ENCODE results near the gene COL11A1.

Gene COL11A1

DNA sequence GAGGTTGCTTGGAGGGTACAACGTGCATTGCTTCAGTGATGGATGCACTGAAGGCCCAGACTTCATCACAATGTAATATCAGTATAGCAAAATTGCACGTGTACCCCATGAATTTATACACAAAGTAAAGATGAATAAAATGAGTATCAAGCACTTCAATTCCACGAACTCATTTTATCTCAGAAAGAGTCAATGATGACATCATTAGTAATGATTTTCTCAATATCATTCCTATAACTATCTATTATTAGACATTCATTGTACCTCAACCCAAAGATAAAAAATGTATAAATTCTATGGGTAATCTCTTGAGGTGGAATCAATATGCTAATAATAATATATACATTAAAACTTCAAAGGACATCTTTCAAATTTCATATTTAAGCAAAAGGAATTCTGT lies 208.4 kb downstream of the COL11A1 start:
- no peak for DNase-seq (ENCODE audit: low spot score)

GRCh38 chr1:102897557-102897956 lies 210.8 kb downstream of the COL11A1 start:
- no peak for DNase-seq (ENCODE audit: low spot score)

DNA sequence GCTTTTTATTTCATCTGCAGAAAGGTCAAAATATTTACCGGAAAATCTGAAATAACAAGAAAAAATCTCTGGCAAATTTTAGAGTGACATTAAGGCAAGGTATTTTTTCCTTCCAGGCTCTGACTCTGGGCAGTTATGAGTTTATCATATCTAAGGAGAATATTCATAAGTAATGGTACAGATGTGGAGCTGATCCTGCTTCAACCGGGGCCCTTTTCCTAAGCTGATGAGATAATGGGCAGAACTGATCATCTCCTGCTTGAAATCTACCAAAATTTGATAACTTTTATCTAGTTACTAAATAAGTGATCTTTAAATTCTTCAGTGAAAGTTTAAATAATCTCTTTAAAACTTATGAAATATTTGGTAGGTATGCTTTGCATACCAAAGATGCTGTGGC lies 211.6 kb downstream of the COL11A1 start:
- no peak for DNase-seq (ENCODE audit: low spot score)

- DNase-seq (ENCODE audit: low spot score) = no peak
Measured at GRCh38 chr1:102896286-102896685, 212.0 kb downstream of the COL11A1 start.

DNA sequence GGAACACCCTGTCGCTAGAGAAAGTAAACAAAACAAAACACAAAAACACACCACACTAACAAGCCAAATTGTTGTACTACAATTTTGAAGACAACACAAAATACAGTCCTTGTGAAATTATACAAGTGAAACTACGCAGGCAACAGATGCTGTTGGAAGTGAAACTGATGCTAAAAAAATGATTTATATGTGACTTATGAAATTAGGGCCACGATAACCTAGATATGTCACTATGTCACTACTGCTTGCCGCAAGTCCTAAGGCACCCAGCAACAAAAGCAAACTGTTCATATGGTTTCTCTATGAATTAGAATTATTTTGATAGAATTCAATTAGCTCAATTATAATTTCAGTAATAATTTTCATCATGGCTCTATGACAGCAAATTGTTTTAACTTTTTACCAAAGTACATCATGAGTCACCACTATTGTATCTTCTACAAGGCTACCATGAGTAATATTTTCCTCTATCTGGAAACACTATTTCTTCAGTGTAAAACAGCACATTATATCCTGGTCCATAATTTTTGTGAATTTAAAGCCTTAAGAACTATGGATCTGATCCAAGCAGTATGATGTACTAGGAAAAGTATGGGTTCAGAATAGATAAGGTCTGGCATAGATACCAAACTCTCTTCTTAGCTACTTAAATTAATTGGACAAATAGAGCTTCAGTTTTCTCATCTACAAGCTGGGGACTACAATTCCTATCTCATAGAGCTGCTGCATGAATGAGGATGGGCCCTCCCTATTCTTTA lies 216.3 kb downstream of the COL11A1 start:
- peak; percentile 1 for DNase-seq (ENCODE audit: low spot score)

DNA sequence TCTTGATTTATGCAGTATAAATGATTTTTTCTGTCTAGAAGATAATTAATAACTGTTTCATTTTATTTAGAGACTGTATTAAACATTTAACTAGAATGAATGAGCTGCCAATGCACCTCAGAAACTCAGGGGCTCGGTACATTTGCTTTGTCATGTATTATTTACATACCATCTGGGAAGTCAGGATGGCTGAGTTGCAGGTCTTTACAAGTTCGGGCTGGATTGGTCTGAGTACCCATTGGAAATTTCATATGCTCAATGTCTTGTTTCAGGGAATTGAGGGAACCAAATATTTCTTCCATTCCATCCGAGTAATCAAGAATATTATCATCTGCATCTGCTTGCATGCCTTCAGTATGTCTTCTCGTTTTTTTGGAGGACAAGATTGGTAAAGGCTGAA lies 221.7 kb downstream of the COL11A1 start:
- DNase-seq (ENCODE audit: low spot score) = no peak

- DNase-seq (ENCODE audit: low spot score) = no peak
Measured at GRCh38 chr1:102884238-102884637, 224.1 kb downstream of the COL11A1 start.

GRCh38 chr1:102879439-102879993 lies 228.8 kb downstream of the COL11A1 start:
- peak; percentile 27 for DNase-seq (ENCODE audit: low spot score)

DNA sequence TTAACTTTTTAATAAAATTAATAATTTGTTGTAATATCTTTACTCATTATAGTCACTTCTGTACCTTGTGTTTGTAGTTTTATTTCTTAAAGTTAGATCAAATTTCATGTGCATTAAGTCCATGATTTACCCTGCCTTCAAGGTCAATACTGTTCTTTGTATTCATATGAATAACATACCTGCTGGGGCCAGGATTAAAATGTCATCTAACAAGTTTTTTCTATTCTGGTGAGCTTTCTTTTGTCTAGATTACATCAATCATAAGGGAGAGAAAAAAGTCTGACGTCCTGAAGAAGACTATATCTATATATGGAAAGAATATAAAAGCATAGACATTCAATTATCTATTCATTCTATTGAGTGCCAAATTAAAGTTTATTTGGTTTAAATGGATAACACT lies 232.6 kb downstream of the COL11A1 start:
- DNase-seq (ENCODE audit: low spot score) = no peak

GRCh38 chr1:102872526-102872925 lies 235.8 kb downstream of the COL11A1 start:
- no peak for DNase-seq (ENCODE audit: low spot score)

DNA sequence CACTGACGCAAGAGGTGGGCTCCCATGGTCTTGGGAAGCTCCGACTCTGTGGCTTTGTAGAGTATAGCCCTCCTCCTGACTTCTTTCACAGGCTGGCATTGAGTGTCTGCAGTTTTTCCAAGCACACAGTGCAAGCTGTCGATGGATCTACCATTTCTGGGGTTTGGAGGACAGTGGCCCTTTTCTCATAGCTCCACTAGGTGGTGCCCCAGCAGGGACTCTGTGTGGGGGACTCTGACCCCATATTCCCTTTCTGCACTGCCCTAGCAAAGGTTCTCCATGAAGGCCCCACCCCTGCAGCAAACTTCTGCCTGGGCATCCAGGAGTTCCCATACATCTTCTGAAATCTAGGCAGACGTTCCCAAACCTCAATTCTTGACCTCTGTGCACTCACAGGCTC lies 236.2 kb downstream of the COL11A1 start:
- DNase-seq (ENCODE audit: low spot score) = no peak

DNA sequence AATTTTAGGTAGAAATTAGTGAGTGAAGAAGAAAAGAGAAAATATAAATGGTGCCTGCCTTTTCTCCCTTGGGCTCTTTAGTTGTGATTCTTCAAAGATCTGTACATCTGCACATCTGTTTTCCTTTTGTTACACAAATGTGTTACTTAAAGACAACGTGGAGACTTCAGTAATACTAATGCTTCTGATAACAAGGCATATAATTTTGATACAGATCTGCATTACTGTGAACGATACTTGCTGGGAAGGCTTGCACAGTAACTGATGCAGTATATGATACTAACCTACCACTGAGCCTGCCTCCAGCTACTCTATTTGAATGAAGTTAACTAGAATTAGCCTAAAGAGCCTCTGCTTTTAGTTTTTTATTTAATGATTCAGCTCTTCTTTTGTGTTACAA lies 244.6 kb downstream of the COL11A1 start:
- DNase-seq (ENCODE audit: low spot score) = no peak

GRCh38 chr1:102861247-102861646 lies 247.1 kb downstream of the COL11A1 start:
- no peak for DNase-seq (ENCODE audit: low spot score)

DNA sequence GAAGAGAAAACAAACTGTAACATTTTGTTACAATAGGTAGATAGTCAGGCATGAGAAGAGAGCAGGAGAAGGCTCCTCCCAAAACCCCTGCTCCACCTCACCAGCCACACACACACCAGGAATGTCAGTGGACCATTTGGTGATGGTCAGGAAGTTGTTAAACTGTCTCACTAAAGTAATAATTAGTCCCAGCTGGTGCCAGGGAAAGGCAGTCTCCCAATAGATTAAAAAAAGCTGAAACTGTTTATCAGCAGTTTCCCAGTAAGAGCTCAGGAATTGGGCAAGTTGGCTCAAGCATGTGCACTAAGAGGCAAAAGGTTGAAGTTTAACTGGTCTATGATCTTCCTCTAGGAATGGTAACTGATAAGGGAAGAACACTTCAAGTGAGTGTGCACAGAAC lies 249.6 kb downstream of the COL11A1 start:
- DNase-seq (ENCODE audit: low spot score) = no peak

- DNase-seq (ENCODE audit: low spot score) = no peak
Measured at GRCh38 chr1:102857251-102857650, 251.1 kb downstream of the COL11A1 start.

DNA sequence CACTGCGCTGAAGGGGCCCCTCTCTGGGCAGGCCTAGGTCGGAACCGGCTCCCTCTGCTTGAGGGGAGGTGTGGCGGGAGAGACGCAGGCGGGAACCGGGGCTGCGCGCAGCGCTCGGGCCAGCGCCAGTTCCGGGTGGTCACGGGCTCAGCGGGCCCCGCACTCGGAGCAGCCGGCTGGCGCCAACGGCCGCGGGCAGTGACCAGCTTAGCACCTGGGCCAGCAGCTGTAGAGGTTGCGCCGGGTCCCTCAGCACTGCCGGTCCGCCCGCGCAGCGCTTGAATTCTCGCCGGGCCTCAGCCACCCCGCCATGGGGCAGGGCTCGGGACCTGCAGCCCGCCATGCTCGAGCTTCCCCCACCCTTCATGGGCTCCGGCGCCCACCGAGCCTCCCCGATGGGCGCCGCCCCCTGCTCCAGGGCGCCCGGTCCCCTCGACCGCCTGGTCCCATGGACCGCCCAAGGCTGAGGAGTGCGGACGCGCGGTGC lies 254.6 kb downstream of the COL11A1 start:
- DNase-seq (ENCODE audit: low spot score) = no peak

- DNase-seq (ENCODE audit: low spot score) = no peak
Measured at GRCh38 chr1:102853136-102853535, 255.2 kb downstream of the COL11A1 start.

DNA sequence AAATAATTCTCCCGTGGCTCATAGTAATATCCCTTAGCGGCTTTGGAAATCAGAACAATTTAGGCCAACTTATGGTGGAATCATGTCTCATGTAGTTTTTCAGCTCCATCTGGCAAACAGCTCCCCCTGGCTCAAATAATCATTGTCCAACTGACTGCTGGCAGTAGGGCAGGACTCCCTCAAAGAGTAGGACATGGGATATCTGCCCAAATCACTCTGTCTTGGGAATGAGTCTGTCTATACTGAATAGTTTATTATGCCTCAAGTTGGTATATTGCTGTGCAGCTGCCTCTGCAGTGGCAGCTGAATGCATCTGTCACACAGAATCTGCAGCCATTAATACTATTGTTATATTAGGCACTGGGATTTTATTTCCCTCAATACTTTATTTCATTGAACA lies 255.7 kb downstream of the COL11A1 start:
- no peak for DNase-seq (ENCODE audit: low spot score)

GRCh38 chr1:102851616-102852015 lies 256.7 kb downstream of the COL11A1 start:
- DNase-seq (ENCODE audit: low spot score) = no peak

DNA sequence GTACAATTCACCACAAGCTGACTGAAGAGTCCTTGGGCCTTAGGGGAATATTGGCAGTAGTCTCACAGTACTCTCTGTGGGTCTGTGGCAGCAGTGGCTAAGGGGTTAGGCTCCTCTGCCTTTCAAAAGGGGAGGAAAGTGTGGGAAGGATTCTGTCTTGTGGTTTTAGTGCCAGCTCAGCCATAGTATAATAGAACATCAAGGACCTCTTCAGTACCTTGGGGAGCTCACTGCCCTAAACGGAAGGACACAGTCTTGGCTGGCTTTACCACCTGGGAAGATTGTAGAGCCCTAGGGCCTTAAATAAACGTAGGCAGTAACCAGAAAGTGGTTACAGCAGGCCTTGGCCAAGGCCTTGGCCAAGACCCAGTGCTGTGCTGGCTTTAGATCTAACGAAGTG lies 265.7 kb downstream of the COL11A1 start:
- DNase-seq (ENCODE audit: low spot score) = no peak

DNA sequence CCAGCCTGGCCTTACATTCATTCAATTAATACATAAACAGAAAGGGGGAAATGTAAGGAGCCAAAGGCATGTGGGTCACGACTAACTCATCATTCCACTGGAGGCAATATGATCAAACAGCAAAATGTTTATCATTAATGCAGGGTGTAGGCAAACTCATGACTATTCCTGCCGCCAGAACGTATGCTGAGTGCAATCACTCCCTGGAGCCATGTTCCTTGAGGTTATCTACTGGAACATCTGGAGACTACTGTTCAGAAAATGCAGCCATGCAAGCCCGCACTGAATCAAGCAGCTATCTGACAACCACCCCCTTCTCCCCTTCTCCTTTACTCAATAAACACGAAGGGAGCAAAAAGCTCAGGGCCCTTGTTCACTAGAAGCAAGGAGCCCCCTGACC lies 267.6 kb downstream of the COL11A1 start:
- no peak for DNase-seq (ENCODE audit: low spot score)

DNA sequence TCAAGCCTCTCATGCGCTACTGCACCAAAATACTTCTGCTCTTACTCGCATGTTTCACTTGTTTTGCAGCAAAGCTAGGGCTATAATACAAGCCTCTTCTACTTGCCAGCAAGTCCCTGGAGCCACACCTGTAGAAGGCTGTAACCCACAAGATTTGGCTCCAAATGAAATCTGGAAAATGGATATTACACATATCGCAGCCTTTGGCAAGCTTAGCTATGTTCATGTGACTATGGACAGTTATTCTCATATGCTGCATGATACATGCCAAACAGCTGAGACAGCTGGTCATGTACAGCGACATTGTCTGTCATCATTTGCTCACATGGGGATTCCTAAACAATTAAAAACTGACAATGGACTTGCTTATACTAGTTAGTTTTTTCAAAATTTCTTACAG lies 270.3 kb downstream of the COL11A1 start:
- DNase-seq (ENCODE audit: low spot score) = no peak

- DNase-seq (ENCODE audit: low spot score) = no peak
Measured at GRCh38 chr1:102837551-102837950, 270.8 kb downstream of the COL11A1 start.

GRCh38 chr1:102836991-102837390 lies 271.3 kb downstream of the COL11A1 start:
- no peak for DNase-seq (ENCODE audit: low spot score)

Data from hepatic stellate cell (primary cell).